WERI-Rb-1 (cell line): ENCODE results near the gene GGT1.
"Not testable (repeated sequence)": the region's sequence is repeated elsewhere in the genome, so short reads cannot be mapped to it uniquely, and the experiment has no call there.

Experiments
- DNase-seq: peaks from one replicate; pipeline ENCODE4 v3.0.0-alpha.2; 2020
- H3K27ac ChIP-seq: fragments of 250-450 bp; sonication (Bioruptor Pico); 2 replicates; pipeline ENCODE4 v1.5.1; 2020; ENCODE audit warnings: mild to moderate bottlenecking, moderate library complexity
- H3K27me3 ChIP-seq: fragments of 250-450 bp; sonication (Bioruptor Pico); 2 replicates; pipeline ENCODE4 v1.5.1; 2021; ENCODE audit warnings: mild to moderate bottlenecking, low read depth, moderate library complexity; ENCODE audit not compliant: insufficient read depth, severe bottlenecking
- H3K36me3 ChIP-seq: fragments of 250-450 bp; sonication (Bioruptor Pico); 2 replicates; pipeline ENCODE4 v1.5.1; 2020; ENCODE audit warnings: mild to moderate bottlenecking, moderate library complexity
- H3K4me3 ChIP-seq: 2 replicates; pipeline ENCODE4 v1.5.1; 2011; ENCODE audit warnings: low read depth, mild to moderate bottlenecking, control low read depth, low read length
- H3K9me3 ChIP-seq: fragments of 250-450 bp; sonication (Bioruptor Pico); 2 replicates; pipeline ENCODE4 v1.5.1; 2021; ENCODE audit warnings: mild to moderate bottlenecking, moderate library complexity; ENCODE audit not compliant: severe bottlenecking
- TF ChIP-seq, protein P1 (sequence below): IDR thresholded peaks from 2 replicates; pipeline ENCODE4 v1.5.1; 2011; ENCODE audit warnings: low read depth, mild to moderate bottlenecking, control low read depth, inconsistent platforms, low read length

GGT1 gene

DNA sequence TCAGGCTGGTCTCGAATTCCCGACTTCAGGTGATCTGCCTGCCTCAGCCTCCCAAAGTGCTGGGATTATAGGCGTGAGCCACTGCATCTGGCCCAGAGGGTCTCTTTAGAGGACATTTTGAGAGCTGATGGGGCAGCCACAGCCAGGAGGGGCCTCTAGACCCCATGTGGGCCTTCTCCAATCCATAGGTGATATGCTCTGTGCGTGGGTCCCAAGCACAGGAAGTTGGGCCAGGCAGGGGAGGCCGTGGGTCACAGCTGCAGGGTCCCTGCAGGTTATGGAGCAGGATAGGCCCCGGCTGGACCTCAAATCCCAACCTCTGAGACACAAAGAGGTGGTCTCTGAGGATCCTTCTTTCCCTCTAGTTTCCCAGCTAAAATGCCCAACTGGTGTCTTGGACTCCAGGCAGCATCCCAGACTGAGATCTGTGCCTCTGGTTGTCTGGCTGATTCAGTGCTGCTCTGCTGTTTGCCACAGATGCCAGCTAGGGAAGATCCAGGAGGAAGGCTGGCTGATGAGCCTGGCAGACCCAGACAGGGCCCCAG, 11.6 kb upstream of the GGT1 start:
- Histone ChIP-seq H3K27ac (no peak overlapping the region), H3K27me3 (no peaks in the 10 kb centered on the region), H3K4me3 (no peak overlapping the region), H3K36me3 (peaks cover 7% of the 10 kb centered on the region), H3K9me3 (no peaks in the 10 kb centered on the region)
- no peak for DNase-seq
- TF ChIP-seq, protein P1, sequence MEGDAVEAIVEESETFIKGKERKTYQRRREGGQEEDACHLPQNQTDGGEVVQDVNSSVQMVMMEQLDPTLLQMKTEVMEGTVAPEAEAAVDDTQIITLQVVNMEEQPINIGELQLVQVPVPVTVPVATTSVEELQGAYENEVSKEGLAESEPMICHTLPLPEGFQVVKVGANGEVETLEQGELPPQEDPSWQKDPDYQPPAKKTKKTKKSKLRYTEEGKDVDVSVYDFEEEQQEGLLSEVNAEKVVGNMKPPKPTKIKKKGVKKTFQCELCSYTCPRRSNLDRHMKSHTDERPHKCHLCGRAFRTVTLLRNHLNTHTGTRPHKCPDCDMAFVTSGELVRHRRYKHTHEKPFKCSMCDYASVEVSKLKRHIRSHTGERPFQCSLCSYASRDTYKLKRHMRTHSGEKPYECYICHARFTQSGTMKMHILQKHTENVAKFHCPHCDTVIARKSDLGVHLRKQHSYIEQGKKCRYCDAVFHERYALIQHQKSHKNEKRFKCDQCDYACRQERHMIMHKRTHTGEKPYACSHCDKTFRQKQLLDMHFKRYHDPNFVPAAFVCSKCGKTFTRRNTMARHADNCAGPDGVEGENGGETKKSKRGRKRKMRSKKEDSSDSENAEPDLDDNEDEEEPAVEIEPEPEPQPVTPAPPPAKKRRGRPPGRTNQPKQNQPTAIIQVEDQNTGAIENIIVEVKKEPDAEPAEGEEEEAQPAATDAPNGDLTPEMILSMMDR: no peak

DNA sequence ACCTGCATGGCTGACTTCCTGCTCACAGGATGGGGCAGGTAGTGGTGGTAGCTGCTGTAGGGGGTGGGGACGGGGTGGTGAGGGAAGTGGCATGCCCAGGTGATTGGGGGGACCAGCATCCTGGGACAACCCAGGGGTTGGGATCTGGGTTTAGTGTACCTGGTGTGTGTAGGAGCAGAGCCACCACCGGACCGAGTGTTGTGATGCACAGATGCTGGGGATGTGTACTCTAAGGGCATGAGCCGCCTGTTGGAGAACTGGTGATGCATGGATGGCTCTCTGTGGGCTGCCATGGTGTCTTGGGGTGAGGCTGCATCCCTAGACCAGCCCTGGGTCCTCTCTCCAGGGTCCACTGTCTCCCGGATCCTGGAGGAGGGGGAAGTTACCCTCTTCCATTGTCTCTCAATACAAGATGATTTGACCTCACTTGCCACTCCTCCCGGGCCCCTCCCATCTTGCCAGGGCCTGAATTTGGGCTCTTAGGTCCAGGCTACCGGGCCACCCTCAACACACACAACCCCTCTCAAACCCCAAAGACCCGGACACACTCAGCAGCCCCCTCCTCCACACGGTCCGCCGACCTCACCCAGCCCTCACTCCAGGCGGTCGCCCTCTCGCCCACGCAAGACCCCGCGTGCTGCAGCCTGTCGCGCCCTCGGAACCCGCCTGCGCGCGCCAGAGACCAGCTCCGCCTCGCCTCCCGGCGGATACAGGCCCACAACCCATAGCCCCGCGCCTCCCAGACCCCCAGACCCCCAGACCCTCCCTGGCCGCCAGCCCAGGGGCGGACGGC, 10.7 kb upstream of the GGT1 start:
- DNase-seq: no peak
- H3K27ac ChIP-seq: peak overlapping the region; percentile 64
- no peaks in the 10 kb centered on the region; the same call in 1 of the 2 replicates for H3K36me3 ChIP-seq
- TF ChIP-seq, protein P1: no peak
- peaks cover 2% of the 10 kb centered on the region for H3K9me3 ChIP-seq
- H3K4me3 ChIP-seq: peak overlapping the region; percentile 57
- no peaks in the 10 kb centered on the region for H3K27me3 ChIP-seq

DNA sequence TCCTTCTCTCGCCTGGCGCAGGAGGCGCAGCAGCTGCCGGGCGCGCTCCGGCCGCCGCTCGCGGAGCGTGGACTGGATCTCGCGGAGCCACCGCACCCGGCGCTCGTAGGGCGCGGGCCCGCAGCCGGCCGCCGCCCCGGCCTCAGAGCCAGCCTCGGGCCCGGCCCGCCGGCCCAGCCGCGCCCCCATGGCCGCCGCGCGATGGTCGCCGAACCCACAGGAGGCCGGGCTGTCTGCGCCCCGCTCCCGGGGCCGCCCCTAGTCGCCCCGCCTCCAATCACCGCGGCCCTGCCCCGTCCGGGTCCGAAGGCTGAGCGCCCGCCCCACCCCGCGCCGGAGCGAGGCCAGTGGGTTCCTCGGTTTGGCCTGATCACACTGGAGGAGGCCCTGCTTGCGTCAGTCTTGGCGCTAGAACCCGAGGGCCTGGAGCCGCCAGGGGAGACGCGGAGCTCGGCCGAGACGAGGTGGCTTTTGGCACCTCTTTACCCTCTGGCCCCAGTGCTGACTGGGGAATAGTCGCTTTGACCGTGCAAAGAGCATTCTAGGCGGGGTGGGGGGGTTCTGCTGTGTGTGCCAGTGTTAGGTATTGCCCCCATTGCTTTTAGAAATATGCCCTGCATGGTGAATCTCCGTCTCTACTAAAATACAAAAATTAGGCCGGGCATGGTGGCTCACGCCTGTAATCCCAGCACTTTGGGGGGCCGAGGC, 10.0 kb upstream of the GGT1 start, which contains the start of gene LRRC75B:
Gene LRRC75B, minus strand, starts transcription at position 223 of the 708 bp plus-strand sequence. Its CDS starts 34 bp downstream, at position 189.
- Histone ChIP-seq H3K4me3 (peak within 1 kb of the TSS; percentile 57), H3K9me3 (peaks cover 2% of the 10 kb centered on the region), H3K27ac (peak within 1 kb of the TSS; percentile 79), H3K36me3 (no peaks in the 10 kb centered on the region; the same call in 1 of the 2 replicates), H3K27me3 (no peaks in the 10 kb centered on the region)
- DNase-seq: peak; percentile 91
- TF ChIP-seq, protein P1: no peak

DNA sequence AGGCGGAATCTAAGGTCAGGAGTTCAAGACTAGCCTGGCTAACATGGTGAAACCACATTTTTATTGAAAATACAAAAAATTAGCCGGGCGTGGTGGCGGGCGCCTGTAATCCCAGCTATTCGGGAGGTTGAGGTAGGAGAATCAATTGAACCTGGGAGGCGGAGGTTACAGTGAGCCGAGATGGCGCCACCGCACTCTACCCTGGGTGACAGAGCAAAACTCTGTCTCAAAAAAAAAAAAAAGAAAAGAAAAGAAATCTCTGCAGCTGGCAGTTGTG, 9.5 kb upstream of the GGT1 start:
- peak overlapping the region; percentile 46 for H3K4me3 ChIP-seq
- H3K27me3 ChIP-seq, H3K9me3 ChIP-seq, DNase-seq, H3K36me3 ChIP-seq: not testable (repeated sequence)
- H3K27ac ChIP-seq: peak overlapping the region; percentile 79

DNA sequence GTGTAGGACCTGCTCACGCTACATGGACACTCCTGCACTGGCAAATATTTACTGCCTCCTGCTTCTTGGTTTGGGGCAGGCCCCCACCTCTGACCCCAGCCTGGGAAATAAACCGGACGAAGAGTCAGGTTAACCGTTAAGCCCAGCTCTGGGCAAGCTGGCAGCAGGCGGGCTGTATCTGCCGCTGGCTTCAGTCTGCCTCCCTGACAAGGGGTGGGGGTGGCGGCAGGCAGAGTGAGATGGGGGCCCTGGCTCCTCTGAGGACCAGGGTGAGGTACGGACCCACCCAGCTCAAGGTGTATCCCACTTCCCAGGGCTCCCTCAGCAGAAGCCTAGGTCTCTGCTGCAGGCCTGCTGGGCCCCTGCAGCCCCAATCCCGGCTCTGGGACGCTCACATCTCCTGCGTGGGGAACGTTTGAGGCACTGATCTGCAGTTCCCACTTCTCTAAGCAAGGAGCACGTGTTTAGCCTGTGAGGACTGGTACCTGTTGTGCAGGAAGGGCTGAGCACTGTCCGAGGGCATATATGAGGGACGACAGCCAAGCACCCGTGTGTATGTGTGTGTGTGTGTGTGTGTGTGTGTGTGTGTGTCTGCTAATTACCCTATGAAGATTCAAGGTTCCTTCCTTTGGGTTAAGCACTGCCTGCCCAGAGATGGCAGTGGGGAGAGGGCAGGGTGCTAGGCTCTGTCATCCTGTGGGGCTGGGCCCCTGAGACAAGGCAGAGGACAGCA, 9.0 kb upstream of the GGT1 start:
- DNase-seq: no peak
- H3K27me3 ChIP-seq: no peaks in the 10 kb centered on the region
- TF ChIP-seq, protein P1: no peak
- H3K36me3 ChIP-seq: no peaks in the 10 kb centered on the region; the same call in 1 of the 2 replicates
- 0 out of 2 replicates have a peak overlapping the region, but pooled peaks have one; percentile 1 for H3K27ac ChIP-seq
- H3K4me3 ChIP-seq: no peak overlapping the region
- peaks cover 2% of the 10 kb centered on the region for H3K9me3 ChIP-seq
